ENCODE results near the gene CDH15.

DNA sequence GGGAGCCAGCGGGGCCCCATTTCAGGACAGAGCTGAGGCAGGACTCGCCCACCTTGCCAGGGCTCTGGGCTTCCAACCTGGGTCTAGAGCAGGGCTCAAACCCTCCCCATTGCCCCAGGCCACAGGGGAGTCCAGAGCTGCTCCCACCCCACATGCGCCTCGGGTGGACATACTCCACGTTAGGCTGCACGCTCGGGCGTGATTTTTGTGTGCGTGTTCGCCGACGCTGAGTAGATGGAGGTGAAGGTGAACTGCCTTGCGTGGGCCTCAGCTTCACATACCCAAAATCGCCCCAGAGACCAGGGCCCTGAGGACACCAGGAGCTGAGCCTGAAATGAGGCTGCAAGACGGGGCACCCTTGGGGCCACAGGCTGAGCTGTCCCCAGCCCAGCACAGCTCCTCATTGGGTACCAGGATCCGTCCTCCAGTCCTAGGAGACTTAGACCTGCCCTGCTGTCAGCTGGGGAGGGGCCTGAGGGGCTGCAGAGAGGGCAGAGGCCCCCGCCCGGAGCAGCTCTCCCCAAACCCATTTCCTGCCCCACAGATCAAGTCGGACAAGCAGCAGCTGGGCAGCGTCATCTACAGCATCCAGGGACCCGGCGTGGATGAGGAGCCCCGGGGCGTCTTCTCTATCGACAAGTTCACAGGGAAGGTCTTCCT, 8.2 kb downstream of the CDH15 start:
- TF ChIP-seq, protein P1, sequence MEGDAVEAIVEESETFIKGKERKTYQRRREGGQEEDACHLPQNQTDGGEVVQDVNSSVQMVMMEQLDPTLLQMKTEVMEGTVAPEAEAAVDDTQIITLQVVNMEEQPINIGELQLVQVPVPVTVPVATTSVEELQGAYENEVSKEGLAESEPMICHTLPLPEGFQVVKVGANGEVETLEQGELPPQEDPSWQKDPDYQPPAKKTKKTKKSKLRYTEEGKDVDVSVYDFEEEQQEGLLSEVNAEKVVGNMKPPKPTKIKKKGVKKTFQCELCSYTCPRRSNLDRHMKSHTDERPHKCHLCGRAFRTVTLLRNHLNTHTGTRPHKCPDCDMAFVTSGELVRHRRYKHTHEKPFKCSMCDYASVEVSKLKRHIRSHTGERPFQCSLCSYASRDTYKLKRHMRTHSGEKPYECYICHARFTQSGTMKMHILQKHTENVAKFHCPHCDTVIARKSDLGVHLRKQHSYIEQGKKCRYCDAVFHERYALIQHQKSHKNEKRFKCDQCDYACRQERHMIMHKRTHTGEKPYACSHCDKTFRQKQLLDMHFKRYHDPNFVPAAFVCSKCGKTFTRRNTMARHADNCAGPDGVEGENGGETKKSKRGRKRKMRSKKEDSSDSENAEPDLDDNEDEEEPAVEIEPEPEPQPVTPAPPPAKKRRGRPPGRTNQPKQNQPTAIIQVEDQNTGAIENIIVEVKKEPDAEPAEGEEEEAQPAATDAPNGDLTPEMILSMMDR (IDR thresholded peaks at IDR 0.05; ENCODE audit: insufficient read depth, low read depth, low read length), result no peak
- TF ChIP-seq EZH2 (IDR thresholded peaks at IDR 0.05; ENCODE audit: insufficient read depth, low read length), result no peak

Data from astrocyte (in vitro differentiated cells and primary cell).